ENCODE results near the gene MYOD1.

- TF ChIP-seq POLR2AphosphoS5 (IDR thresholded peaks at IDR 0.05; ENCODE audit: low read depth, low read length) (no peak), POU2F2 (IDR thresholded peaks at IDR 0.05; ENCODE audit: low read depth, low read length) (no peak), POLR2A (IDR thresholded peaks at IDR 0.05; ENCODE audit: low read depth, low read length) (no peak), TAF1 (IDR thresholded peaks at IDR 0.05; ENCODE audit: low read depth, low read length) (no peak), PAX5 (IDR thresholded peaks at IDR 0.05; ENCODE audit: insufficient read depth, low read length, severe bottlenecking) (no peak), SPI1 (IDR thresholded peaks at IDR 0.05; ENCODE audit: low read depth, low read length) (no peak)
Measured at GRCh38 chr11:17691550-17691949, 27.8 kb upstream of the MYOD1 start.
